GM18526 (cell line): ENCODE measurements around the gene TIAM2.

Experiments
- POLR2A ChIP-seq: IDR thresholded peaks from 3 replicates; pipeline ENCODE4 v1.6.1; 2011; ENCODE audit not compliant: insufficient read length; ENCODE audit errors: extremely low read depth

TIAM2 gene

GRCh38 chr6:155170519-155170918 lies 175.4 kb downstream of the TIAM2 start:
- TF ChIP-seq POLR2A = no peak

- no peak for TF ChIP-seq POLR2A
Observed at GRCh38 chr6:155171109-155171746, 176.1 kb downstream of the TIAM2 start.

- no peak for TF ChIP-seq POLR2A
Observed at GRCh38 chr6:155171747-155172449, 176.8 kb downstream of the TIAM2 start.

GRCh38 chr6:155173488-155173887 lies 178.4 kb downstream of the TIAM2 start:
- TF ChIP-seq POLR2A = no peak

GRCh38 chr6:155174576-155175211 lies 179.6 kb downstream of the TIAM2 start:
- no peak for TF ChIP-seq POLR2A

- no peak for TF ChIP-seq POLR2A
Observed at GRCh38 chr6:155177363-155177961, 182.3 kb downstream of the TIAM2 start.

GRCh38 chr6:155181498-155181897 lies 186.4 kb downstream of the TIAM2 start:
- no peak for TF ChIP-seq POLR2A

GRCh38 chr6:155182103-155182502 lies 187.0 kb downstream of the TIAM2 start:
- no peak for TF ChIP-seq POLR2A

GRCh38 chr6:155183095-155183494 lies 188.0 kb downstream of the TIAM2 start:
- TF ChIP-seq POLR2A = peak; percentile 42

GRCh38 chr6:155185544-155185943 lies 190.4 kb downstream of the TIAM2 start:
- no peak for TF ChIP-seq POLR2A

- no peak for TF ChIP-seq POLR2A
Observed at GRCh38 chr6:155186052-155186658, 191.0 kb downstream of the TIAM2 start.

- TF ChIP-seq POLR2A = no peak
Observed at GRCh38 chr6:155187106-155187505, 192.0 kb downstream of the TIAM2 start.

- TF ChIP-seq POLR2A = no peak
Observed at GRCh38 chr6:155187994-155188706, 193.0 kb downstream of the TIAM2 start.

- TF ChIP-seq POLR2A = no peak
Observed at GRCh38 chr6:155188707-155189496, 193.8 kb downstream of the TIAM2 start.
